ENCODE measurements around the gene MGRN1. TPM values are rescaled to one million over a fixed set of nuclear protein-coding genes. Genes with fewer than 3 reads are reported as not detected.

MGRN1 gene
- total RNA-seq, 1 donor: 34.3 TPM

DNA sequence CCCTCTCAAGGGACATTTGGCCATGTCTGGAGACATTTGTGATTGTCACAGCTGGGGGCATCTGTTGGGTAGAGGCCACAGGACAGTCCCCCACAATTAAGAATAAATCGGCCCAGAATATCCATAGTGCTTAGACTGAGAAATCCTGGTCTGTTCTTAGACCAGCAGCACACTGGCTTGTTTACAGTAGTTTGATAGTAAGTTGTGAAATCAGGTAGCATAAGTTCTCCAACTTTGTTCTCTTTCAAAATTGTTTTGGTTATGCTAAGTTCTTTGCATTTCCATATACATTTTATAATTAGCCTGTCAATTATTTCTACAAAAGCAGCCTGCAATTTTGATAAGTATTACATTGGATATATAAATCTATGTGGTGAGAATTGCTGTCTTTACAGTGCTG is 6.8 kb downstream of the MGRN1 start:
- no peak overlapping the region for H3K4me3 ChIP-seq (ENCODE audit: low read depth, low read length)
- DNase-seq (ENCODE audit: low read depth): no peak
- TF ChIP-seq, protein P1, sequence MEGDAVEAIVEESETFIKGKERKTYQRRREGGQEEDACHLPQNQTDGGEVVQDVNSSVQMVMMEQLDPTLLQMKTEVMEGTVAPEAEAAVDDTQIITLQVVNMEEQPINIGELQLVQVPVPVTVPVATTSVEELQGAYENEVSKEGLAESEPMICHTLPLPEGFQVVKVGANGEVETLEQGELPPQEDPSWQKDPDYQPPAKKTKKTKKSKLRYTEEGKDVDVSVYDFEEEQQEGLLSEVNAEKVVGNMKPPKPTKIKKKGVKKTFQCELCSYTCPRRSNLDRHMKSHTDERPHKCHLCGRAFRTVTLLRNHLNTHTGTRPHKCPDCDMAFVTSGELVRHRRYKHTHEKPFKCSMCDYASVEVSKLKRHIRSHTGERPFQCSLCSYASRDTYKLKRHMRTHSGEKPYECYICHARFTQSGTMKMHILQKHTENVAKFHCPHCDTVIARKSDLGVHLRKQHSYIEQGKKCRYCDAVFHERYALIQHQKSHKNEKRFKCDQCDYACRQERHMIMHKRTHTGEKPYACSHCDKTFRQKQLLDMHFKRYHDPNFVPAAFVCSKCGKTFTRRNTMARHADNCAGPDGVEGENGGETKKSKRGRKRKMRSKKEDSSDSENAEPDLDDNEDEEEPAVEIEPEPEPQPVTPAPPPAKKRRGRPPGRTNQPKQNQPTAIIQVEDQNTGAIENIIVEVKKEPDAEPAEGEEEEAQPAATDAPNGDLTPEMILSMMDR (IDR thresholded peaks at IDR 0.05; ENCODE audit: insufficient read depth, low read length): no peak

DNA sequence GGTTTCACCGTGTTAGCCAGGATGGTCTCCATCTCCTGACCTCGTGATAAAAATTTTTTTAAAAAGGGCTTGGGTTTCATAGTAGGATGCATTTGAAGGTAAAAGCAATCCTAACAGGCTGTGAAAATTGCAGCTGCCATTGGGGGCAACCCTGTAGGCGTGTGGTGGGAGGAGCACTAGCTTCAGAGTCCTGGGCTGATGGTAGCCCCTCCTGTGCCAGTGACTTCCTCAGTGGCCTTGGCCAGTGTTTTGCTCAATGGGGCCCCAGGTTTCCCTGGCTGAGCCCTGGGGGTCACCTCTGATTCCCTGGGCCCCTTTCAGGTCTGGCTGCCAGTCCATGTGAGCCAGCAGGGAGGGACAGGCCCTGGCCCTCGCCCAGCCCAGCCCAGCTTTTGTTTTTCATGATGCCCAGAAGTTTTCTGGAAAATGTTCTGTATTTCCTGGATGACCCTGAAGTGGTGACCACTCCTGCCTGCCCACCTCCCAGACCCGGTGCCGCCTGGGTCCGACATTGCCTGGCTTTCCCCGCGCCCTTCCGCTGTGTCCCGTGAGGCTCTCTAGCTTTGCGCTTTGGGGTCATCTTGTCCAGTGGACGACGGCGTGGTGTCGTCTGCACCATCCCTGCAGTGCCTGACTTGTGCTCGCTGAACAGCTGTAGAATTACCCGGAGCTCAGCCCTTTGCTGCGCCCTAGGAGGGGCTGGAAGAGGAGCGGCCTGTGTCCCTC is 9.4 kb downstream of the MGRN1 start:
- TF ChIP-seq, protein P1 (IDR thresholded peaks at IDR 0.05; ENCODE audit: insufficient read depth, low read length): no peak
- H3K4me3 ChIP-seq (ENCODE audit: low read depth, low read length): no peak overlapping the region
- no peak for DNase-seq (ENCODE audit: low read depth)

DNA sequence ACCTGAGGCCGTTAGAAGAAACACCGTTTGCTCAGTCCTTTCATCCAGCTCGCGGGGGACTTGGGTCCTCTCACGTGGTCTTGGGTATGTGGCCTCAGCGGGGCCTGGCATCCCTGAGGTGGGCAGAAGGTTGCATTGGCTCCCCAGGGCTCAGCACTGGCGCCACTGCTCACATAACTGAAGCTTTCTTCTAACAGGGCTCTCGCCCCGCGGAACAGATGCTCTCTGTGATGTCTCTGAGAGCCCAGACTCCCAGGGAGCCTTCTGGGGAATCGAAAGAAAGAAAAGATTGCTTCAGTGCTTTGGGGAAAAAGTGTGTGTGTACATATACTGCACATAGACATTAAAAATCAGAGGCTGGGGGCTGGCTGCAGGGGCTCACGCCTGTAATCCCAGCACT is 10.1 kb downstream of the MGRN1 start:
- no peak for DNase-seq (ENCODE audit: low read depth)
- TF ChIP-seq, protein P1 (IDR thresholded peaks at IDR 0.05; ENCODE audit: insufficient read depth, low read length): no peak
- H3K4me3 ChIP-seq (ENCODE audit: low read depth, low read length): no peak overlapping the region

DNA sequence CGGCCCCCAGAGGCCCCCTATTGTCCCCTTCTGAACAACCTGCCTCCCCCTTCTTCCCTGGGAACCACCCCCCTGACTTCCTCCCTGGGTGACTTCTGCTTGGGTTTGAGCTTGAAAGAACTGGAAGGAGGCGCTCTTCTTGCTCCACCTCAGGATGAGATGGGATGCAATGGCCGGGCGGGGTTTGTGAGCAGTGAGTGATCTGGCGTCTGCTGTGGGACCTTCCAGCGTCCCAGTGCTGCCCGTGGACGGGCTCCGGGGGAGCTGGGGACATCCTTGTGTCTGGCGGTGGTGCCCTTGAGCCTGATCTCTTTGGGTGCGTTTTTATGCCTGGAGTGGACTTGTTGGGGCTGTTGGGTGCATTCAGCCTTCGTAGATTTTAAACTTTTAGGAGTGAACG is 11.6 kb downstream of the MGRN1 start:
- no peak overlapping the region for H3K4me3 ChIP-seq (ENCODE audit: low read depth, low read length)
- TF ChIP-seq, protein P1 (IDR thresholded peaks at IDR 0.05; ENCODE audit: insufficient read depth, low read length): no peak
- DNase-seq (ENCODE audit: low read depth): no peak

DNA sequence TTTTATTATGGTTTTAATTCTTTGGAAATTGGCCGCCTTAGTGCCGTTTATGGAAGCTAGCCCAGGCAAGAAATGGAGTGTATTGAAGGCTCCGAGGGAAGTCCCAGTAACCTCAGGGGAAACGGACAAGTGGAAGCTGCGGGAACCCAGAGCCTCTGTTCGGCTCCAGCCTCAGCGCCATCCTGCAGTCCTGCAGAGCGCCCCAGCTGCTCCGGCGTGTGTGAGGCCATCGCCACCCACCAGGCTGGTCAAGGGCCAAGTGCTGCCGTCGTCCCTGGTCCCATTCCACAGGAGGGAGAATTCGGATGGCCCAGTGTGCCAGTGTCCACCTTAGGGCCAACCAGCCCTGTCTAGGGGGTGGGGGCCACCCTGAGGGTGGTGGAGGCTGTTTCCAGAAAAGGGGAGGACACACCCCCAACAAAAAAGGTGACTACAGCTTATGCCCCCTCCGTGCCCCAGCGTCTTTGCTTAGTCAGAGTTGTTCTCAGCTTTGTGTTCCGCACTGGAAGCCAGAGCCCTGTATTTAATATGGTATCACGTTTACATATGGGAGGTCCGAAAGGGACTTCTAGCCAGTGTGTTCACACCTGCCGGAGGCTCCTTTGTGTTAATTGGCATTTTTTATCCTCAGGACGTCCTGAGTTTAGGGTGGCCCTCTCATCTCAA is 13.0 kb downstream of the MGRN1 start:
- TF ChIP-seq, protein P1 (IDR thresholded peaks at IDR 0.05; ENCODE audit: insufficient read depth, low read length): no peak
- DNase-seq (ENCODE audit: low read depth): no peak
- H3K4me3 ChIP-seq (ENCODE audit: low read depth, low read length): no peak overlapping the region

DNA sequence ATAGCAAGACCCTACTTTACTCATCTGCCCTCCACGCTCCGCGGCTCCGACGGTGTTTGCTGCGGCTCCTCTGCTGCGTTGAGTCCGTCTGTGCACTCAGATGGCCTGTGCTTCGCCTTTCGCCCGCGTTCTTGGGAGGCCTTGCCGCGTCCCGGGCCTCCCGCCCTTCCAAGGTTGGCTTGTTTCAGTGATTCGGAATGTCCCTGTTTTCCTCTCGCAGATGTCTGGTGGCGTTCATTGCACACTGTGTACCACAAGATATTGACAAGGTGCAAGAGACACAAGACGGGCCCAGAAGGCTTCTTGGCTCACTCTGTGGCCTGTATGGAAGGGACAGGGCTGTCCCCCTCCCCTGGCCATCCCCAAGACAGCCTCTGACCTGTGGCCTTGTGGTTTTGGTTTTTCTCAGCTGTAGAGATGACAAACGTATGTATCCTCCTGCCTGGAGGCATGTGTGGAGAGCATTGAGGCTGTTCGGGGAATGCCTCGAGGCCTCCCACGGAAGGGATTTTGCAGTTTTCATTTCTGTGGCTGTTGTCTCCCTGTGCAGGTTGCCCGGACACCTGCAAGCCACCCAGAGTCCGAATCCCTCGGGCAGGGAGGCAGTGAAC is 15.4 kb downstream of the MGRN1 start:
- DNase-seq (ENCODE audit: low read depth): no peak
- no peak overlapping the region for H3K4me3 ChIP-seq (ENCODE audit: low read depth, low read length)

More for the DNA sequence above, 15.4 kb downstream of the MGRN1 start:
- TF ChIP-seq, protein P1 (IDR thresholded peaks at IDR 0.05; ENCODE audit: insufficient read depth, low read length): no peak

Data from fibroblast of the aortic adventitia (primary cell).